ENCODE results near the gene LAYN. TPM values are rescaled to one million over a fixed set of nuclear protein-coding genes. Genes with fewer than 3 reads are reported as not detected.
A peak's percentile ranks its signal among the peaks of the same experiment; 100 is the strongest.

LAYN gene
- total and polyA plus RNA-seq, 9 of the 15 experiments (the other 6 are each of a cell fraction or from before 2014, with no cell fraction given), result not detected

GRCh38 chr11:111601979-111602864, 61.7 kb downstream of the LAYN start, which contains the start of gene SIK2 (continued):
- TF ChIP-seq, protein P1, sequence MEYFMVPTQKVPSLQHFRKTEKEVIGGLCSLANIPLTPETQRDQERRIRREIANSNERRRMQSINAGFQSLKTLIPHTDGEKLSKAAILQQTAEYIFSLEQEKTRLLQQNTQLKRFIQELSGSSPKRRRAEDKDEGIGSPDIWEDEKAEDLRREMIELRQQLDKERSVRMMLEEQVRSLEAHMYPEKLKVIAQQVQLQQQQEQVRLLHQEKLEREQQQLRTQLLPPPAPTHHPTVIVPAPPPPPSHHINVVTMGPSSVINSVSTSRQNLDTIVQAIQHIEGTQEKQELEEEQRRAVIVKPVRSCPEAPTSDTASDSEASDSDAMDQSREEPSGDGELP (CRISPR knock-in tag; IDR thresholded peaks at IDR 0.05; ENCODE audit: borderline replicate concordance), result peak; percentile 75
- peak; percentile 88 for TF ChIP-seq HMGN3 (IDR thresholded peaks at IDR 0.05; ENCODE audit: borderline replicate concordance, extremely low read depth, insufficient read length, low read depth, low read length)
- TF ChIP-seq NONO (IDR thresholded peaks at IDR 0.05; ENCODE audit: low read depth in 2 of 2, low read length in 1 of 2), result peak in 1 of 2 experiments; percentile 77; a peak in 1 of 4 replicates
- TF ChIP-seq SETDB1 (IDR thresholded peaks at IDR 0.05; ENCODE audit: low read length), result no peak
- no peak for TF ChIP-seq HMG20B (CRISPR knock-in tag; IDR thresholded peaks at IDR 0.05)
- TF ChIP-seq ARID1B (IDR thresholded peaks at IDR 0.05), result peak; percentile 7; the same call in 1 of the 2 replicates
- no peak for TF ChIP-seq RNF219 (CRISPR knock-in tag; IDR thresholded peaks at IDR 0.05)
- no peak for TF ChIP-seq LARP7 (IDR thresholded peaks at IDR 0.05)
- TF ChIP-seq NR3C1 (CRISPR knock-in tag; IDR thresholded peaks at IDR 0.05), result peak; percentile 26; the same call in 1 of the 2 replicates
- no peak for TF ChIP-seq MAFG (tag; conservative IDR thresholded peaks at IDR 0.05)
- TF ChIP-seq HES1 (IDR thresholded peaks at IDR 0.05; ENCODE audit: low read depth), result no peak
- TF ChIP-seq CTCFL (IDR thresholded peaks at IDR 0.05; ENCODE audit: borderline replicate concordance, insufficient read depth, low read depth, low read length, poor library complexity, severe bottlenecking), result no peak

Data from K562 (cell line).